ENCODE results near the gene PLEKHG4.

Gene PLEKHG4, protein sequence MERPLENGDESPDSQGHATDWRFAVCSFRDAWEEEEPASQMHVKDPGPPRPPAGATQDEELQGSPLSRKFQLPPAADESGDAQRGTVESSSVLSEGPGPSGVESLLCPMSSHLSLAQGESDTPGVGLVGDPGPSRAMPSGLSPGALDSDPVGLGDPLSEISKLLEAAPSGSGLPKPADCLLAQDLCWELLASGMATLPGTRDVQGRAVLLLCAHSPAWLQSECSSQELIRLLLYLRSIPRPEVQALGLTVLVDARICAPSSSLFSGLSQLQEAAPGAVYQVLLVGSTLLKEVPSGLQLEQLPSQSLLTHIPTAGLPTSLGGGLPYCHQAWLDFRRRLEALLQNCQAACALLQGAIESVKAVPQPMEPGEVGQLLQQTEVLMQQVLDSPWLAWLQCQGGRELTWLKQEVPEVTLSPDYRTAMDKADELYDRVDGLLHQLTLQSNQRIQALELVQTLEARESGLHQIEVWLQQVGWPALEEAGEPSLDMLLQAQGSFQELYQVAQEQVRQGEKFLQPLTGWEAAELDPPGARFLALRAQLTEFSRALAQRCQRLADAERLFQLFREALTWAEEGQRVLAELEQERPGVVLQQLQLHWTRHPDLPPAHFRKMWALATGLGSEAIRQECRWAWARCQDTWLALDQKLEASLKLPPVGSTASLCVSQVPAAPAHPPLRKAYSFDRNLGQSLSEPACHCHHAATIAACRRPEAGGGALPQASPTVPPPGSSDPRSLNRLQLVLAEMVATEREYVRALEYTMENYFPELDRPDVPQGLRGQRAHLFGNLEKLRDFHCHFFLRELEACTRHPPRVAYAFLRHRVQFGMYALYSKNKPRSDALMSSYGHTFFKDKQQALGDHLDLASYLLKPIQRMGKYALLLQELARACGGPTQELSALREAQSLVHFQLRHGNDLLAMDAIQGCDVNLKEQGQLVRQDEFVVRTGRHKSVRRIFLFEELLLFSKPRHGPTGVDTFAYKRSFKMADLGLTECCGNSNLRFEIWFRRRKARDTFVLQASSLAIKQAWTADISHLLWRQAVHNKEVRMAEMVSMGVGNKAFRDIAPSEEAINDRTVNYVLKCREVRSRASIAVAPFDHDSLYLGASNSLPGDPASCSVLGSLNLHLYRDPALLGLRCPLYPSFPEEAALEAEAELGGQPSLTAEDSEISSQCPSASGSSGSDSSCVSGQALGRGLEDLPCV

DNA sequence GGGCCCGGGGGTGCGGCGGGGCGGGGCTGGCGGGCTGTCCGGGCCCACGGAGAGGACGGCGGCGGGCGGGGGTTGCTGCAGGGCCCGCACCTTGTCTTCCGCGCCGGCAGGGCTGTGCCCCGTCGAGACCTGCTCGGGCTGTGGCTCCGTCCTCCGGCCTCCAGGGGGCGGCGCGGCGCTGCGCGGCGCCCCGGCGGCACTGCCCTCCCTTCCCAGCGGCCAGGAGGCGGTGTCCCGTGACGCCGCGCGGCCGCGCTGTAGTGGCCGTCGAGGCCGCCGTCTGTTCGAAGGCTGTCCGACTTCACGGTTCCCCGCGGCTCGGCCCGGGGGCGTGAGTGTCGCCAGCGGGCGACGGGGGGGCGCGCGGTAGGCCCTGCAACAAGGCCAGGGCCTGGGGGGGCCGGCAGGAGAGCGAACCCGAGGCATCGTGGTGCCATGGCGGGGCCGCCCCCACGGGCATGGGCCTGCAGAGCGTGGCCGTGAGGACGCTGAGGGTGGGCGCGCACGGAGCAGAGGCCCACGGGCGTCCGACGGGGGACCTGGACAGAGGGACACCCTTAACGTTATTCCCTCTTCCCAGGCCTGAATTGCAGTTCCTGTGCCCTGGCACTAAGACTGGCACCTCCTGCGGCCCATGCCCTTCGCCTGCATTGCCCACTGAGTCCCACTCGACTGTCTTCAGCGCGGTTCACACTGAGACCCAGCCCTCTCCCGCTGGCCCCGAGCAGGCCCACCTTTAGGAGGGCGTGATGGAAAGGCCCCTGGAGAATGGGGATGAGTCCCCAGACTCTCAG lies at the start of gene PLEKHG4:
Gene PLEKHG4, plus strand, starts transcription at position 237 of the 794 bp plus-strand sequence. Its CDS starts 513 bp downstream, at position 750.
- TF ChIP-seq ZFX (IDR thresholded peaks at IDR 0.05; ENCODE audit: borderline replicate concordance), result no peak
- TF ChIP-seq, protein P1, sequence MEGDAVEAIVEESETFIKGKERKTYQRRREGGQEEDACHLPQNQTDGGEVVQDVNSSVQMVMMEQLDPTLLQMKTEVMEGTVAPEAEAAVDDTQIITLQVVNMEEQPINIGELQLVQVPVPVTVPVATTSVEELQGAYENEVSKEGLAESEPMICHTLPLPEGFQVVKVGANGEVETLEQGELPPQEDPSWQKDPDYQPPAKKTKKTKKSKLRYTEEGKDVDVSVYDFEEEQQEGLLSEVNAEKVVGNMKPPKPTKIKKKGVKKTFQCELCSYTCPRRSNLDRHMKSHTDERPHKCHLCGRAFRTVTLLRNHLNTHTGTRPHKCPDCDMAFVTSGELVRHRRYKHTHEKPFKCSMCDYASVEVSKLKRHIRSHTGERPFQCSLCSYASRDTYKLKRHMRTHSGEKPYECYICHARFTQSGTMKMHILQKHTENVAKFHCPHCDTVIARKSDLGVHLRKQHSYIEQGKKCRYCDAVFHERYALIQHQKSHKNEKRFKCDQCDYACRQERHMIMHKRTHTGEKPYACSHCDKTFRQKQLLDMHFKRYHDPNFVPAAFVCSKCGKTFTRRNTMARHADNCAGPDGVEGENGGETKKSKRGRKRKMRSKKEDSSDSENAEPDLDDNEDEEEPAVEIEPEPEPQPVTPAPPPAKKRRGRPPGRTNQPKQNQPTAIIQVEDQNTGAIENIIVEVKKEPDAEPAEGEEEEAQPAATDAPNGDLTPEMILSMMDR (IDR thresholded peaks at IDR 0.05), result peak; percentile 91
- peak within 1 kb of the TSS; percentile 78 for H3K27ac ChIP-seq

DNA sequence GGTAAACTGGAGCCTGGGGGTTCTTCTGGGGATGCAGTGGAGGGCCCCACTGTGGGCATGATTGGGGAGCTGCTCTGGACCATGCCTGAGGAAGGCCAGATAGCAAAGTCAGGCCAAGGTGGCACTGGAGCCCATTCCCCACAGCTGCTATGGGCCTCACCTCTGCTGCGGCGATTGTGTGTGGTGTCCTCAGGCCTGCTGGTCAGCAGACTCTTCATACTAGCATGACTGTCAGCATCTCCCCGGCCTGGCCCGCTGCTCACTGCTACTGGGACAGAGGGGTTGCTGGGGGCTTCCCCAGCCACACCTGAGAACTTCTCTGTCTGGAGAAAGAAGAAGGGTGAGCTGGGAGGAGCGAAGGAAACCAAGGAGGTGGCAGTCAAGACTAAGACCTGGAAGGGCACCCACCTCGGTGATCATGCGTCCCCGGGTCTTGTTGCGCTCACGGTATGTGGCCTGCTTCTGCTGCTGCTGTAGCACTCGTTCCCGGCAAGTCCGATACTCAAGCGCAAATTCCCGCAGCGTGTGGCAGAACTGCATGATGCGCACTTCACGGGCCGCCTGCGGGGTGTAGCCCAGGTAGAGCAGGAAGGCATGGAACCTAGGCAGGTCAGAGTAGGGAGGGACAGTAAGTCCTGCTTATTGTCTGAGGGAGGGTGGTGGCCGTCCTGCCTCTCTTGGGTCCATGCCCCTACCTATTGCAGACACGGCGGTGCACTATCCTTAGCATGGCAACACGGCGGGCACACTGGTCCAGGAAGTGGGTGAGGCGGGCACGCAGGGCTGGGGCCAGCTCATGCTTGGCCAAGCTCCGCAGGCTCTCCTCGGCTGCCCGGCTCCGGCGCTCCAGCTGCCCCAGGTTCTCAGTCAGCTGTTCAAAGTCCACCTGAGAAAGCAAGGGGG lies 49.2 kb upstream of the PLEKHG4 start:
- H3K27ac ChIP-seq, result no peak overlapping the region
- TF ChIP-seq ZFX (IDR thresholded peaks at IDR 0.05; ENCODE audit: borderline replicate concordance), result no peak
- TF ChIP-seq, protein P1 (IDR thresholded peaks at IDR 0.05), result no peak

DNA sequence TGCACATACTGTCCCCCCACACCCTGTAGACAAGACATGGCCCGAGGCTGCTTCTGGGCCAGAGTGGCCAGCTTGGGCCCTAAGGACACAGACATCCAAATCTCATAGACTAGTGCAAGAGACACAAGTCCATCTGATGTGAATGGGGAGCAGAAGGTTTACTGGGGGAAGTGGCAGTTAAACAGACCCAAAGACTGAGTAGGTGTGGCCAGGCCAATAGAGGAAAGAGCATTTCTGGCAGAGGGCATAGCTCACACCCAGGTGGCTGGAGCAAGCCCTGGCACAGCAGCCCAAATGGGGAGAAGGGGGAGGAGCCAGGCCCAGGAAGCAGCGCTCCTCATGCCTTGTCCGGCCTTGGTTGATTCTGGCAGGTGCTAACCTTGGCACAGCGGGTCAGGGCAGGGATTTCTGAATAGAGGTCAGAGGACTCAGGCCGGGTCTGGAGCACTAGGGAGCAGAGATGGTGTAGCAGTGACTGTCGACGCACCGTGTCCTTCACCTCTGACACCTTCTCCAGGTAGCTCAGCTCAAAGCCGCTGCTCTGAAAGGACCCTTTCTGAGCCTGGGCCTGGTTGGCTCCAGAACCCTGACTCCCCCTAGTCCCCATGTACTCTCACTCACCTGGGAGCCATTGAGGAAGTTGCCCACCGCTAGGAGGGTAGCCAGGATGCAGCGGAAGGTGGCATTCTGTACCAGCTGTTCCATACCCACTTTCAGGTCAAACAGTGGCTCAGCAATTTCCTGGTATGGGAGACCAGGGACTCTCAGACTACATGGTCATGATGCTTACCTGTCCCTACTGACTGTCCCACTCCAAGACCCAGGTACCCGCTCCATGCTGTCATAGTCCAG lies 48.3 kb upstream of the PLEKHG4 start:
- TF ChIP-seq, protein P1 (IDR thresholded peaks at IDR 0.05), result no peak
- H3K27ac ChIP-seq, result no peak overlapping the region

DNA sequence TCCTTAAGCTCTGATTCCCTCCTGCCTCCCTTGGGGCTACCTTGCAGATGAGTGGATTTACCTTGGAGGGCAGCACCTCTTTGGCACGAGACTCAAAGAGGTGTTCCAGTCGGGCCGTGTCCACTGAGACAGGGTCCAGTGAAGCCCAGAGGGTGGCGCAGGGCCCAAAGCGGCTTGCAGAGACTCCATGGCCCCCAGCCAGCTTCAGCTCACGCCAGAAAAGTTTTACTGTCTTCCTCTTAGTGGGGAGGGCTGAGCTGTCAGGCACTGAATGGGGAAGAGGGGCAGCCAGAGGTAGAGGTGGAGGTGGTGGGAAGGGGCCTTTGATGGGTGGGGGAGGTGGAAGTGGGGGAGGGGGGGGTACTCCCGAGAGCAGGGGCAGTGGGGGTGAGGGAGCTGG lies 45.7 kb upstream of the PLEKHG4 start:
- H3K27ac ChIP-seq, result no peak overlapping the region
- TF ChIP-seq, protein P1 (IDR thresholded peaks at IDR 0.05), result no peak

DNA sequence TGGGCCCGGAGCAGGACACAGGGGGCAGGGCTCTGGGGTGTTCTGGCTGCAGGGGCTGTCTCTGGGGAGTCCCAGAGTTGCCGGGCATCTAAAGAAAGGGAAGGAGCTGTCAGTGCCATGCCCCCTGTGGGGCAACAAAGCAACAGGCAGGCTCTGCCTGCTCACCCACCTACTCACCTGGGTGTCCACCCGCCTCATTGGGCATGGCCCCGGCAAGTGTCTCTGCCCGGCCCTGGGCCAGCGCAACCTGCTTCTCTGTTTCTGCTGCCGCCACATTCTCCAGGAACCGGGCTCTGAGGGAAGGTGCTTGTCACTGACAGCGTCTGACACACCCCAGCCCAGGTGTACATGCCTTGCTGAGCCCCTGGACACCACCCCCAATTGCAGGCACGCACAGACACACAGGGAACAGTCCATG lies 45.1 kb upstream of the PLEKHG4 start:
- H3K27ac ChIP-seq, result no peak overlapping the region
- TF ChIP-seq, protein P1 (IDR thresholded peaks at IDR 0.05), result no peak
- TF ChIP-seq ZFX (IDR thresholded peaks at IDR 0.05; ENCODE audit: borderline replicate concordance), result no peak

All from 22Rv1 (cell line).